PC-9 (cell line): Measurements from ENCODE around the gene FBXL17. TPM values are rescaled to one million over a fixed set of nuclear protein-coding genes. Genes with fewer than 3 reads are reported as not detected.

ENCODE experiments used
- BruUV-seq: library from RNA; stranded (reverse); fragments of 400-500 nt; replicated peaks from 2 replicates; lab custom pipeline; 2021; lab: Mats Ljungman, UMichigan
- CTCF ChIA-PET: fragments of 300-600 bp; sonication (Branson Sonifier 250); formaldehyde crosslinking; loops from one replicate; lab custom pipeline; 2022; ENCODE audit warnings: antibody characterized with exemption; lab: Charles Lee
- POLR2A ChIA-PET: fragments of 300-600 bp; sonication (Branson Sonifier 250); formaldehyde crosslinking; loops from one replicate; lab custom pipeline; 2022; ENCODE audit warnings: antibody characterized with exemption; ENCODE audit not compliant: unreplicated experiment; lab: Charles Lee
- DNase-seq, 2 experiments: peaks; one replicate each; pipeline versions ENCODE4 v3.0.0 to v3.0.0-alpha.2; 2015 to 2022; ENCODE audit warnings: mixed read lengths in 1 of 2
- H2AFZ ChIP-seq: fragments of 200-600 bp; sonication (generic); 2 replicates; pipeline ENCODE4 v1.8.1; 2017; ENCODE audit warnings: antibody characterized with exemption
- H3F3A ChIP-seq: fragments of 200-600 bp; sonication (generic); 2 replicates; pipeline ENCODE4 v1.8.1; 2017; ENCODE audit warnings: antibody characterized with exemption, mild to moderate bottlenecking, low read depth; ENCODE audit not compliant: insufficient read depth
- H3K27ac ChIP-seq: fragments of 200-600 bp; sonication (generic); 2 replicates; pipeline ENCODE4 v1.6.1; 2016; ENCODE audit warnings: mixed run types
- H3K27me3 ChIP-seq: fragments of 200-600 bp; sonication (generic); 2 replicates; pipeline ENCODE4 v1.6.1; 2016; ENCODE audit warnings: low read depth, mixed run types; ENCODE audit not compliant: insufficient read depth
- H3K36me3 ChIP-seq: fragments of 200-600 bp; sonication (generic); 2 replicates; pipeline ENCODE4 v1.6.1; 2016; ENCODE audit warnings: low read depth, mixed run types
- H3K4me1 ChIP-seq: fragments of 200-600 bp; sonication (generic); replicated peaks from 2 replicates; pipeline ENCODE4 v1.6.1; 2016; ENCODE audit warnings: mixed run types; ENCODE audit not compliant: insufficient read depth
- H3K4me2 ChIP-seq: fragments of 200-600 bp; sonication (generic); 2 replicates; pipeline ENCODE4 v1.6.1; 2017; ENCODE audit warnings: mixed run types
- H3K4me3 ChIP-seq: fragments of 200-600 bp; sonication (generic); 2 replicates; pipeline ENCODE4 v1.6.1; 2016; ENCODE audit warnings: mixed run types
- H3K79me2 ChIP-seq: fragments of 200-600 bp; sonication (generic); 2 replicates; pipeline ENCODE4 v1.6.1; 2017; ENCODE audit warnings: low read depth, mixed run types
- H3K9me2 ChIP-seq: fragments of 200-600 bp; sonication (generic); 2 replicates; pipeline ENCODE4 v1.8.1; 2017; ENCODE audit warnings: mild to moderate bottlenecking; ENCODE audit not compliant: insufficient read depth
- H3K9me3 ChIP-seq: fragments of 200-600 bp; sonication (generic); 2 replicates; pipeline ENCODE4 v1.8.1; 2016; ENCODE audit warnings: low read depth; ENCODE audit not compliant: insufficient read depth
- H4K20me1 ChIP-seq: fragments of 200-600 bp; sonication (generic); 2 replicates; pipeline ENCODE4 v1.8.1; 2017; ENCODE audit not compliant: insufficient read depth
- CTCF ChIP-seq: fragments of 200-600 bp; sonication (generic); conservative IDR thresholded peaks from 2 replicates; pipeline ENCODE4 v1.6.1; 2017; ENCODE audit warnings: mixed run types, antibody characterized with exemption, mild to moderate bottlenecking, moderate library complexity
- EZH2 ChIP-seq: fragments of 200-600 bp; sonication (generic); IDR thresholded peaks from 2 replicates; pipeline ENCODE4 v1.8.0; 2017; ENCODE audit warnings: antibody characterized with exemption, low read depth
- intact Hi-C: fragments of 100-400 bp; cut with micrococcal nuclease; formaldehyde crosslinking; loops from one replicate; pipeline ENCODE4 v1.10.0; 2022; ENCODE audit not compliant: unreplicated experiment
- total RNA-seq: library from RNA; stranded (reverse); gene quantifications from 2 replicates; pipeline ENCODE4 v1.2.3, GENCODE V29; 2021

The FBXL17 gene
- total RNA-seq, 1 experiment from 2014 or later: 19.5 TPM

GRCh38 chr5:108232805-108233204, 149.1 kb downstream of the FBXL17 start:
- 0 out of 2 replicates have a peak, but pooled peaks cover 5% of the 10 kb centered on the region for H3K9me2 ChIP-seq
- no peaks in the 10 kb centered on the region for H3K9me3 ChIP-seq
- TF ChIP-seq CTCF (no peak), EZH2 (no peak)
- DNase-seq: no peak
- no peaks in the 10 kb centered on the region for H3K4me1 ChIP-seq
- H3K4me2 ChIP-seq: no peak overlapping the region
- POLR2A ChIA-PET: no interaction called here
- no peak overlapping the region for H2AFZ ChIP-seq
- H3K27ac ChIP-seq: no peak overlapping the region
- no peaks in the 10 kb centered on the region for H3K79me2 ChIP-seq
- BruUV-seq: no TSS peak
- H3K36me3 ChIP-seq: no peaks in the 10 kb centered on the region
- no peaks in the 10 kb centered on the region for H4K20me1 ChIP-seq
- no peaks in the 10 kb centered on the region for H3K27me3 ChIP-seq
- CTCF ChIA-PET: no interaction called here
- H3K4me3 ChIP-seq: no peak overlapping the region
- no peaks in the 10 kb centered on the region for H3F3A ChIP-seq
- intact Hi-C loops: no loop called here

- no peaks in the 10 kb centered on the region for H3F3A ChIP-seq
- peaks cover 4% of the 10 kb centered on the region; the same call in 1 of the 2 replicates for H3K9me2 ChIP-seq
- H3K4me3 ChIP-seq: no peak overlapping the region
- H3K36me3 ChIP-seq: no peaks in the 10 kb centered on the region
- intact Hi-C loops: no loop called here
- H4K20me1 ChIP-seq: no peaks in the 10 kb centered on the region
- no TSS peak for BruUV-seq
- TF ChIP-seq EZH2: no peak
- TF ChIP-seq CTCF: no peak
- DNase-seq: no peak
- ChIA-PET CTCF (no interaction called here), POLR2A (no interaction called here)
- H3K9me3 ChIP-seq: no peaks in the 10 kb centered on the region
- no peak overlapping the region for H2AFZ ChIP-seq
- H3K4me2 ChIP-seq: no peak overlapping the region
- H3K4me1 ChIP-seq: no peaks in the 10 kb centered on the region
- H3K79me2 ChIP-seq: no peaks in the 10 kb centered on the region
- H3K27me3 ChIP-seq: no peaks in the 10 kb centered on the region
- no peak overlapping the region for H3K27ac ChIP-seq
These were observed 159.9 kb downstream of the FBXL17 start for GRCh38 chr5:108222011-108222410.

- H3K4me3 ChIP-seq: no peak overlapping the region
- no peak overlapping the region for H3K4me2 ChIP-seq
- H3F3A ChIP-seq: no peaks in the 10 kb centered on the region
- POLR2A ChIA-PET: no interaction called here
- CTCF ChIA-PET: no interaction called here
- H3K27me3 ChIP-seq: no peaks in the 10 kb centered on the region
- H3K9me2 ChIP-seq: peaks cover 4% of the 10 kb centered on the region; the same call in 1 of the 2 replicates
- DNase-seq: no peak
- H2AFZ ChIP-seq: no peak overlapping the region
- no peaks in the 10 kb centered on the region for H3K9me3 ChIP-seq
- intact Hi-C loops: no loop called here
- no peak overlapping the region for H3K27ac ChIP-seq
- no peak for TF ChIP-seq CTCF
- no peak for TF ChIP-seq EZH2
- no peaks in the 10 kb centered on the region for H3K79me2 ChIP-seq
- no peaks in the 10 kb centered on the region for H3K36me3 ChIP-seq
- BruUV-seq: no TSS peak
- no peaks in the 10 kb centered on the region for H3K4me1 ChIP-seq
- no peaks in the 10 kb centered on the region for H4K20me1 ChIP-seq
These were observed 161.1 kb downstream of the FBXL17 start for GRCh38 chr5:108220834-108221233.
